Hematopoietic multipotent progenitor cell treated with erythropoietin and hydrocortisone succinate and interleukin-3 and kit ligand, for 8 days (in vitro differentiated cells): ENCODE data around the gene SFN.
A peak's percentile ranks its signal among the peaks of the same experiment; 100 is the strongest.
"Not testable (repeated sequence)": the region's sequence is repeated elsewhere in the genome, so short reads cannot be mapped to it uniquely, and the experiment has no call there.

ENCODE experiments used
- DNase-seq: peaks from one replicate; pipeline ENCODE4 v3.0.0-alpha.2; 2015

SFN gene

DNA sequence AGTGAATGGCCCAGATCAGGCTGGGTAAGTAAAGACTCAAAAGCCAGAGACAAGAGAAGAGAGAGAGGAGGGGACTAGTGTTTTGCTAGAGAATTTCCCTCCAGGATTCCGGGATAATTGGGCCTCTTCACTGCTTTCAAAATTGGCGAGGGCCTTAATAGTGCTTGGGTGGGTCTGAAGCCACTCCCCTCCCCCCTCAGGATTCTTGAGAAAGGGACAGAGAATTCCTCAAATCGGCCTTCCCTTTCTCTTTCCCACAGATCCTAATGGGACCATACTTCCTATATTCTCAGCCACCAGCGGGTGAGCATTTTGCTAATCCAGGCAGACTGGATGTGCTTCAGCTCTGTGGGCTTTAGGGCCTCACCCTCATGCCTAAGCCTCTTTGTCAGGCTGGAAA, 11.9 kb downstream of the SFN start:
- DNase-seq, result no peak

DNA sequence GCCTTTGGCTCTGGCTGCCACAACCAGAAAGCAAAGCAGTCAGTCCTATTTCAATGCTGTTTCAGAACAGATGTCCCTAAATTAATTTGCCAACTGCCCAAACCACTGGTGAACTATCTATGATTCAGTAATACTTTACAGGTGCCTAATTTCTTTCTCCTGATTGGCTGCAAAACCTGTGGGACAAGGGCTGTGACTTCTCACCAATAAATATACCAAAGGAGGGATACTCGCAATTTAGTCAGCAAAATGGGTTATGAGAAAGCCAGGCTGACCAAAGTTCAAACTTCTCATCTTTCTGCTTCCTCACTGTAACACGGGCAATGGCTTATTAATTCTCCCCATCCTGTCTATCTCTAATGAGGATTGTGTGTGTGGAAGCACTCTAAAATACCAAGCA, 14.4 kb downstream of the SFN start:
- no peak for DNase-seq

DNA sequence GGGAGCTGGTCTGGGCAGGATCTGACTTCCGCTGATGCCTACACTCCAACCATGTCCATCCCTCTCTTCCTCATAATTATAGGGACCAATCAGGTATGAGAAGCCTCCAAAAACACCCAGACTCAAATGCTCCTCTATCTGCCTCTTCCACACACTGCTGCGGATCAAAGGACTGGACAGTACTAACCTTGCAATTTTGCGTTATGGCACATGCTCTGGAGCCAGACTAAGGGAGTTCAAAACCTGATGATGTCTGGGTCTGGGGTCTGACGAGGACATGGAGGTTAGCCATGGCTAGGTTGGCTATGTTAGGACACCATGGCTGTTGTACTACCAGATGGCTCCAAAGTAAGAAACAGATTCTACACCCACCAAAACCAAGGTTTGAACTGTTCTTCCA, 16.8 kb downstream of the SFN start:
- no peak for DNase-seq

DNA sequence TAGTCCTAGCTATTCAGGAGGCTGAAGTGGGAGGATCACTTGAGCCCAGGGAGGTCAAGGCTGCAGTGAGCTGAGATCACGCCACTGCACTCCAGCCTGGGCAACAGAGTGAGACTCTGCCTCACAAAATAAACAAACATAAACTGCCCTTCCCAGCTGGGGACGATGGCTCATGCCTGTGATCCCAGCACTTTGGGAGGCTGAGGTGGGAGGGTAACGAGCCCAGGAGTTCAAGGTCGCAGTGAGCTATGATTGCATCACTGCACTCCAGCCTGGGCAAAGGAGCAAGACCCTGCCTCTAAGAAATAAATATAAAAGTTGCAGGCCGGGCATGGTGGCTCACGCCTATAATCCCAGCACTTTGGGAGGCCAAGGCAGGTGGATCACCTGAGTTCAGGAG, 18.7 kb downstream of the SFN start:
- not testable (repeated sequence) for DNase-seq

DNA sequence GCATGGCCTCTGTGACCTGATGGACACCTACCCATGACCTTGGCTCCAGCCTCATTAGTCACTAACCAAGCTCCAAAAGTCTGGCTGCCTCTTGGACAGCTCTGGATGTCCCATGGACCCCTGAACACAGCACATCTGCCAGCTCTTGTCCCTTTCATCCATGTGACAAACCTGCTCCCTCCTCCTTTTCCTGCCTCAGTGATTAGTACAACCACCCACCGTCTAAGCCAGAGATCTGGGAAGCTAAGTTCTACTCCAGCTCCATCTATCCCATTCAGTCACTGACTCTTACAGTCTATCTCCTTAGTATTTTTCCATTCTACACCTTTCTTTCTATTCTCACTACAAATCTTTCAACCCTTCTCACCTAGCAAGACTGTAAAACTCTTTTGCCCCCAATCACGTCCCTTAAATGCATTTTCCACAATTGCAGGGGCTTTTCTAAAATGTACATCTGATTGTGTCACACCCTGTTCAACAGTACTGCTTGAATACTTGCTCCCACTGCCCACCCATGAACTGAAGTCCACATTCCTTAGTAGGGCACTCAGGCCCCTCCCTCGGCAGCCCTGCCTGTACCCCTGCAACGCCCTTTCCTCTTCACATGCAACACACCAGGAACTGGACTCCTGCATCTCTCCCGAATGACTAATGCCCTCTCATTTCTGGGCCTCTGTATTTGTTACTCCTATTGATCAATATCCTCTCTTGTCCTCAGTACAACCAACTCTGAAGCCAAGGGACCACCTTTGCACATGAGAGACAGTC, 19.9 kb downstream of the SFN start:
- no peak for DNase-seq

DNA sequence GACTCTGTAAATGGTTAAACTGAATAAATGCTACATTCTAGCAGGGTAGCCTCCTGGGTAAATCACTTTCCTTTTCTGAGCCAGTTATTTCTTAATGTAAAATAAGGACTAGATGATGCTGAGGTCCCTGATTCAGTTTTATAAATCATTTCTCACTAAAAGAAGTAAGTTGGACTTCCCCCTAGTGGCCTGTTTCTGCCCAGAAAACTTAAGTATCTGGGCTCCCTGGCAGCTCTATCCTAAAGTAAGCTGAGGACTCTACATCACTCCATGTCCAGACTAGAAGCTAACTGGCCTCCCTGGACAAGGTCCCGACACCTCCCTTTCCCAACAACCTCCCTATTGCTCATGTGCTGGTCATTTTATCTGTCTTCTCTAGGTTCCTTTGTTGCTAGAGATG, 24.2 kb downstream of the SFN start:
- peak; percentile 48 for DNase-seq

DNA sequence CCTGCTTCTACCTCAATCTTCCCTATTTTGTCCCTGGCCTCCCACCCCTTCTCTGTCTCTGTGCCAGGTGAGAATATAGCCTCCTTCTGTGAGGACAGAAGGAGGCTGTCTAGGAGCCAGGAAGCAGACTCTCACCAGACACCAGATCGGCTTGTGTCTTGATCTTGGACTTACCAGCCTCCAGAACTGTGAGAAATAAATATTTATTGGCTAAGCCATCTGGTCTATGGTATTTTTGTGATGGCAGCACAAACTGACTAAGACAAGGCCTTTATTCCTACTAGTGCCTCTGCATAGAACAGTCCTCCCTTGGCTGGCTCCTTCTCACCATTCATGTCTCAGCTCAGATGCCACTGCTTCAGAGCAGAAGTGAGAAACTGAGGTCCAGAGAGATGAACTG, 25.3 kb downstream of the SFN start:
- no peak for DNase-seq

DNA sequence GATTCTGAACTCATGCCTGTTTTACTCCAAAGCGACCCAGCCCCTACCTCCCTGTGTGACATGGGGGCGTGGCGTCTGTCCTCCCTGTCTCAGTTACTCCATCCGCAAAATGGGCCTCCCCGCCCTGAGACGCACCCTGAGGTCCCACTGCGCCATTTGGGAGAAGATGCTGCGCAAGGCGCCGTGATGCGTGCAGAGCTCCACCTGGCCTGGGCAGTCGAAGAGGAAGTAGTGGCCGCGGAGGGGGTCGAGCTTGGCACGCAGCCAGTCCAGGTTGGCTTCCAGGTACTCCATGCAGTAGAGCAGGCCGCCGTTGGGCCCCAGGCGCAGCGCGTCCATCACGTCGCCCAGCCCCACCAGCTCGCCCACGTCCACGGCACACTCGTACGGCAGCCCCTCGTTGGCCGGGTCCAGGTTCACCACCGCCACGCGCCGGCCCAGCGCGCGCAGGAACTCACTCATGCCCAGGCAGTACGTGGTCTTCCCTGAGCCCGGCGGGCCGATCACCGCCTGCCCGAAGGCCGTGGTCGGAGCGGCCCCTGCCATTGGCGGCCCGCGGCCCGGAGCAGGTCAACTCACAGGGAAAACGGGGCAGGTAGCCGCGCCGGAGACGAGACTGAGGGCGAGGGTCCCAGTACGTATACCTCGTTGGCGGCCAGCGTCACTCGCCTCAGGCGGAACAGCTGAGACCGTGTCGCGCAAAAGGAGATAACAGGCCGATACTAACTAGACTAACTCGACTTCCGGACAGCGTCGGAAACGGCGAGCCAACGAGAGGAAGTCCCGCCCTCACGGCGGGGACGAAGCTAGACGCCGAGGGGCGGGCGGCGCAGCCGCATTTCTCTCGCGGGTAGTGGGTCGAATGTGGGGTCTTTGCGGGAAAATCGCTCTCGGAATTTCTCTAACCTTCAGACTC, 26.9 kb downstream of the SFN start, which contains the start of gene GPN2:
Gene GPN2 (minus strand): TSS at position 733 of the 916 bp plus-strand sequence. CDS start 187 bp downstream, at position 546.
- DNase-seq, result peak; percentile 90

DNA sequence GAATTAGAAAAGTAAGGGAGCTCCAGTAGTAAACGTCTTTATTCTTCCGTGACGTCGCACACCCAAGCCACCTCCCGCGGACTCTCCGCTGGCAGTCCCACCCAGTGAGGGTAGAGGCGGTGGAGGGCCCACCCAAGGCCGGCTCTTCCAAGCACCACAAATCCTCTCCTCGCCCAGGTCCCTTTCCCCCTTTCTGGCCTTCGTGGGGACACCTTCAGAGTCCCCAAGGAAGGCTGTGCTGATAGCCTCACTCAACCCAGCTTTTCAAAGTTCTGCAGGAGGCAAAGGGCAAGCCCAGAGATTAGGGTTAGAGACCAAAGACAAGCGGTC, 27.5 kb downstream of the SFN start:
- no peak for DNase-seq

DNA sequence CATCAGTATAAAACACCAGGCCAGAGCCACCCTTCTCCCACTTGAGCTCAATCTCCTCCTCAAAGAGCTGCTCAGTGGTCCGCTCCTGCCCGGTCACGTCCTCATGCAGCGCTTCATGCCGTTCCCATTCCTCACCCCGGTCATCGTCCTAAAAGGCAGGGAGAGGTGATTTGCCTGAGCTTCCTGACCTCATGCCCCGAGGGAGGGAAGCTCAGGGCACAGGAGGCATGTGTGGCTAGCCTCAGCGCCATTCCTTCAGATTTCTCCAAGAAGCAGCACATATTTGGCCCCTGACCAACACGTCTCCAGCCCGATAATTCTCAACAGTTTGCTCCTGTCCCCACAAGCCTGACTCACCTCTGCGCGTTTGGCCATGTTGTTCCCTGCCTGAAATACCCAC, 31.3 kb downstream of the SFN start:
- DNase-seq, result no peak

DNA sequence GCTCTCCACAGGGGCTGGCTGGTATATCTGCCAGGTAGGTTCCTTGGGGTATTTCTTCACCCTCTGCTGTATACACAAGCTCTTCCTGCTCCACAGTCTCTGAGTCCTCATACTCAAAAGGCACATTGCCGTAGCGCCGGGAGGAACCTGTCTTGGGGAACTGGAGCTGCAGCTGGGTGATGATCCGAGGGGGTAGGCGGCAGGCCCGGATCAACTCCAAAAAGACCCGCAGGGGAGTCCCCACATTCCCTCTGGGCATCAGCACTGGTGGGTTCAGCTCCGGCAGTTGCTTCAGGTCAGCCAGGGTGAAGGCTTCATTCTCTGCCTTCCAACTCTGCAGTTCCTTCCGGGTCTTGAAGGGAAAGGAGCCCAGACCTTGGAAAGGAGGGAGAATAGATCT, 34.4 kb downstream of the SFN start:
- DNase-seq, result no peak

DNA sequence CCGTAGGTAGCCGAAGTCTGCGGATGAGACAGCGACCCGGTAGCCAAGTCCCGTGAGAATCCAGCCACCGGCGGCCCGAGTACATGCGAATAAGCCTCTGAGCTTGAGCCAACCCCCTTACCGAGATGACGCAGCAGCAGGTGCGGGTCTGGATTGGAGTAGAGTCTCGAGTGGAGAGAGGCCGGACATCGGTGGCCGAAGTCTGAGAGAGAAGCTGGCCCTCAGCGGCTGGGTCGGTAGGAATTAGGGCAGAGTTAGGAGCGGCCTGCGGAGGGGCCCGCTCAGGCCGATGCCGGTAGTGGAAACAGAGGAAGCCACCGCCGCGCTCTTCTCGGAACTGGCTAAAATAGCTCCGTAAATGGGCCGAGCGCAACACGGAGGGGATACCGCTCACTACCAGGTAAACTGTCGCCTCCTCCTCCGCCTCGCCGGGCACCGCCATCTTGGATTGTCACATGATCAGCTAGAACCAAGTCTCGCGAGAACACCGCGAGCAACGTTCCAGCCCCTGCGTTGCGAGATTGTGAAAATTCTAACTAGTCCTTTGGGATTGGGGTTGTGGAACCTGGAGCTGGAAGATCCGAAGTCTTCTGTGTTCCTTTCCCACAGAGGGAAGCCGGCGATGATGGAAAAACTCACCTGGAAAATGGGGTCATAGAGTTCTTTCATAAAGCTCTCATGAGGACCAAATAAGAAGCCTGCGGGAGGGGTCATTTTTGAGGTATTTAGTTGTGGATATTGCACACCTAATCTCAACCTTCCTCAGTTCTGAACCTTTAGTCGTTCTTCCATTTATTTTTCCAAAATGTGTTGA, 37.3 kb downstream of the SFN start, which contains the start of gene GPATCH3:
Gene GPATCH3 (minus strand): TSS at position 467 of the 814 bp plus-strand sequence. CDS start 25 bp downstream, at position 442.
- peak; percentile 94 for DNase-seq

DNA sequence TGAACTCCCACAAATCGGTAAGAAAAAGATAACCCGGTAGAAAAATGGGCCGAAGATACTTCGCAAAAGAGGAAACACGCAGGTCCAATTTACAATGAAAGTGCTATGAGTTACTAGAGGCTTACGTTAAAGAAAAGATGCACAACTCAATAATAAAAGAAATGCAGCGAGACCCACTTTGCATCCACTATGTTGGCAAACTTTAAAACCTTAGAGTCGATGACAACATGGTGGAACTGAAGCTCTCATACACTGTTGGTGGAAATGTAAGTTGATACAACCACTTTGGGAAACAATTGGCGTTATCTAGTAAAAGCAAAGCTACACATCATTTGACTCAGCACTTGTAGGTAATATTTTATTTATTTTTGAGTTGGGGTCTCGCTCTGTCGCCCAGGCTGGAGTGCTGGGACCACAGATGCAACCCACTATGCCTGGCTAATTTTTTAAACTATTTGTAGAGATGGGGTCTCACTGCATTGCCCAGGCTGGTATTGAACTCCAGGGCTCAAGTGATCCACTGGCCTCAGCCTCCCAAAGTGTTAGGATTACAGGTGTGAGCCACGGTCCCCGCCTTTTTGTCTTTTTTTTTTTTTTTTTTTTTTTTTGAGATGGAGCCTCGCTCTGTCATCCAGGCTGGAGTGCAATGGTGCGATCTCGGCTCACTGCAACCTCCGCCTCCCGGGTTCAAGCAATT, 38.0 kb downstream of the SFN start:
- DNase-seq, result no peak

DNA sequence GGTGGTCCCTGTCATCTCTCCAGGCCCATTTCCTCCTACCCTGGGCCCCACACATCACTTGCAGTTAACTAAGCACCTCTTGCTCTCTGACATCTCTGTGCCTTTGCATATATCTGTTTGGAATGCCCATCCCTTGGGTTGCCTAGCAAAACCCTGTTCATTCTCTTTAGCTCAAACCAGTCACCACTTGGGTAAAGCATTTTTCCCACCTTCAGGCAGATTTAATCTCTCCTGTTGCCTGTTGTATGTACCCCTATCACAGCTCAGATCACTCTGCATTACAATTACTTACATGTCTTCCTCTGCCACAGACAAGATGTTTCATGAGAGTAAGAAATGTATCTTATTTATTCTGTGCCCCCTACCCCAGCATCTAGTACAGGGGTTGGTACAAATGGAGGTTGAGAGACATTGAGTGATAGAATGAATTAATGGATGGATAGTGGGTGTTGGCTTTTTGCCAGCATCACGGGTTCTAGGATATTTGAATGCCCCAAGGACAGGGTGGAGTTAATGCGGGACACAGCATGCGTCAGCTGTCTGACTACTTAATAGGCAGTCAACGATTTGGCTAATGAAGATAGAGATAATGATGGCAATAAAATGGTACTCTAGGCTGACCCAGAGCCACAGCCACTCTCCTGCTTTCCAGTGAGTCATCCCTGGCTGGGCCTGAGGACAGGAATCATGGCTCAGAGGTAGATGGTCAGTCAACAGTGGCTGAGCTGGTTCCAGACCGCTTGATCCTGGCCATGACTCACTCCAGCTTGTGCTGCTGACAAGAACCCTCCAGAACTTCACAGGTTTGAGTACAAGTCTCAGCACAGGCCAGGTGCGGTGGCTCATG, 44.3 kb downstream of the SFN start:
- DNase-seq, result no peak

DNA sequence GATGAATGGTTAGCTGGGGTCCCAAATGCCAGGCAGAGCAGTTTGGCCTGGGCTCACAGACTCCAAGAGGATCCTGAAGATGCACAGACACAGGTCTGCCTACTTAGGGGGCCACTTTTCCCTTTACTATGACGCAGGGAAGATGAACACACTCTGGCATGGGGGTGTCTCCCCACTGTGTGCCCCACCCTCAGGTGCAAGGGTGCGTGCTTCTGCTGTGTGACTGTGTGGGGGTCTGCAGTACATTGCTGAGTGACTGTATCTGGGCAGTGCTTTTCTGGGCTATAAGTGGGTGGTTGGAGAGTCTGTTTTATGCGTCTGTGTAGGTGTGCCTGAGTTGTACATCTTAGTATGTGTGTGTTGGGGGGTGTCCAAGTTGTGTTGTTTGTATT, 47.0 kb downstream of the SFN start:
- no peak for DNase-seq

DNA sequence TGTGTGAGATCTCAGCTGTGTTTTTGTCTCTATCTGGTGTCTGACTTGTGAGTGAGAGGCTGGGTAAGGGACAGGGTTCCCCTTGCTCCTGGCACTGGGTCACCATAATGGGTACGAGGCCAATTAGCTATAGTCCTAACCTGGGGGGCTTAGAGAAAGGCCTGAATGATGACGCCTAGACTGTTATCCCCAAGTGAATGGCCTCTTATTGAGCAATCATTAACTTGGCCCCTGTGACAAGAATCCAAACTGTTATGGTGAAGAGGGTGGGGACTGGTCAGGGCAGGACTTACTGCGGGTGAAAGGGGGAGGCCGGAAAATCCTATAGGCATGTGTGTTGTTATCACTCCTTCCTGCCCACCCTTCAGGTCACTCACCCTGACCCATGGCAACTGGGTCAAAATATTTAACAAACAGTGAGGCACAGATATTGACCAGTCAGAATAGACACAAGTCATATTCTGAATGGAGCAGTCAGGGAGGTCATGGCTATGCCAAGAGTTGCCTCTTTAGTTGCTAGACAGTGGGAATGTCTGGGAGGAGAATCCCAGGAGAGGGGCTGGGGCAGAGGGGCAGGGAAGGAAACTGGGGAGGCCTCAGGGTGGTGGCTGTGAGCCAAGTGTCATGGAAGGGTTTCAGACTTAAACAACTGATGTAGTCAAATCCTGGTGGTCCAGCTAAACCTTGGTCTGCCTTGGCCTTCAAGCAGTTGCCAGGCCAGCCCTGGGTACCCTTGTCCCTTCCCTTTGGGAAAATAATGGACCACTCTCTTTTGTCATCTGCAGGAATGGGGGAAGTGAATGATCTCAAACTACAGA, 47.6 kb downstream of the SFN start:
- no peak for DNase-seq

DNA sequence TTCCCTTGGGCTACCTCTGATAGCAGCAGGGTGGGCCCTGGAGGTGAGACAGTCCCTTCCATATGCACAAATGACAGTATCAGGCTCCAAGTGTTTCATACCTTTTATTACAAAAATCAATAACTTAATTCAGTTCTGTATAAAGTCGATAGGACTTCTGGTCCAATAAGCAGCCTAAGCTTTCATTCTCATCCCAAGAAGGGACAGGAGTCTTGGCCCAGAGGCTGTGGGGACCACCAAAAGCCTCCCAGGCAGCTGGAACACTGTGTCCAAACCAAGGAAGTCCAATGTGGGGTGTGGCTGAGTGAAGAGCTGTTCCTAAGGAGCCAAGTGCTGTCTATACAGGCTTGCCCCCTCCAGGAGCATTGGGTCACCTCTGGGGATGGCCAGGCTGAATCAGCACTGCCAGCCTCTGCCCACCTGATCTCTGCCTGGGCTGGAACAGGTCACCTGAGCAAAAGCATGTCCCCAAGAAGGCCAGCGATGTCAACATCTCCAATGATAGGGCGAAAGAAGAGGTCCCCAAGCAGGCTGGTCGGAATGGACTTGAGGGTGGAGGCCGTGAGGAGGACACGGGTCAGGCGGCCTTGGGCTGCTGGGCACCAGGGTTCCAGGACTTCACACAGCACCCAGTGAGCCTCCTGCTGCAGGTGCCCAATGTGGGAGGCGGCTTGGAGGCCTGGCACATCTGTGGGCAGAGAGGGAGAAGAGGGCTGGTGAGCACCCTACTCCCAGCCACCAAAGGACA, 48.6 kb downstream of the SFN start:
- no peak for DNase-seq

DNA sequence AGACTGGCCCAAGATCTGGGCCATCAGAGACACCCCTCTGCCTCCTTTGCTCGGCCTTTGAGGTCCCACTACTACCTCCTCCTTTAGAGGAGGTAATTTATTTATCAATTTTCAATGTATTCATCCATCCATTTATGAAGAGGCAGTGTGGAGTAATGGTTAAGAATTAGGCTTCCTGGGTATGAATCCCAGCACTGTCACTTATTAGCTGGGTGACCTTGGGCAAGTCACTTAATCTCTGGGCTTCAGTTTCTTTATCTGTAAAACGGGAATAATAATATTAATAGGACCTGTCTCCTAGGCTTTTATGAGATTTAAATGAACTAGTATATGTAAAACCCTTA, 49.2 kb downstream of the SFN start:
- DNase-seq, result no peak

DNA sequence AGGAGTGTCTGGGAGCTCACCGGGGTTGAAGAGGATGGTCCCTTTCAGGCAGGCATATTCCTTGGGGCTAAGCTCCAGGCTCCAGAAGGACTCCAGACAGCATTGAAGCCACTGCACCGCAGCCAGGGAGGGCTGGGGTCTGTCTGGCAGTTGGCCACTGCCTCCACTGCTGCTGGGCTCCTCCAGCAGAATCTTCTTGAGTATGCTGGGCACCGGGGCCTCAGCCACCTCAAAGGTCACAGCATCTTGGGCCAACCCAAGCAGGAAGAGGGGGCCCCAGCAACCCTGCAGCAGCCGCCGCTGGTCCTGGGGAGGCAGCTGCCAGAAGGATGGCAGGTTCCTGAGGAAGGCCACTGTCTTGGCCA, 50.4 kb downstream of the SFN start:
- DNase-seq, result no peak
